HG03354 (cell line): ENCODE results near the gene FAM120B.

Experiments
- ATAC-seq: cut with Tn5 transposase; IDR thresholded peaks from one replicate; pipeline ENCODE4 v1.9.1; 2021; ENCODE audit warnings: mild to moderate bottlenecking; ENCODE audit not compliant: unreplicated experiment, poor library complexity, severe bottlenecking

The FAM120B gene

GRCh38 chr6:170450916-170451761 lies 144.6 kb downstream of the FAM120B start:
- ATAC-seq: no peak

DNA sequence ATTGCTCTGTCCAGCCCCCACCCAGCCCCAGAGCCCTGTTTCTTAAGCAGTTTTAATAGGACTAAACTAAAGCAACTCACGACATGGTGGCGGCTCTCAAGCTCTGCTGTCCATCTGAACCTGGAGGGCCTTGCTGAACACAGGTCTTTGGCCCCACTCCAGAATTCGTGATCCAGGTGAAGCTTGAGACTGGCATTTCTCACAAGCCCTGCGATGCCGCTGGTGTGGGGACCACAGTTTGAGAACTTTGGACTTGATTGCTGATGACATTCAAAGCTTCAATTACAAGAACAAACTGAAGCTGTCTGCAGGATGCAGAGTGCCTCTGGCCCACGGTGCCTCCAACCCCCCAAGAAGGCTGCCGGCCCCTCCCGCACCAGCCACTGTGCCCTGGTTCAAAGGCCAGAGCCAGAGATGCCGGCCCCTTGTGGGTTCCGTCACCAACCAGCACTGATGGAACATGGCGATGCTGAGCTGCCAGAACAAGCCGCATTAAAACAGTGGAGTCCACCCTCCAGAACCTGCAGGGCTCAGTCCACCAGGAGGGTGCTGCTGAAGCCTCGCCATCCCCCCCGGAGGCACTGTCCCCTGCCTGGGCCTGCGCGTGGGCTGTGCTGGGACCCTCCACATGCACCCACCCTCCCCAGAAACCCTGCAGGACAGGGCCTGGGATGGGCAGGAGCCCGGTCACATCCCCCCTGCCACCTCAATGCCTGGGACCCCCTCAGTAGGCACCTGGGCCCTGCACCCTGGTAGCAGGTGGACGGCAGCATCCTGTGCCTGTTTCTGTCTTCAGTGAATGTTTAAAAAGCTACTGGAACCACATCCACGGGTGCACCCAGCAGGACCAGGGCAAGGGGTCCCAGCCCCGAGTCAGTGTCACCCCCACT lies 145.4 kb downstream of the FAM120B start:
- ATAC-seq: no peak

DNA sequence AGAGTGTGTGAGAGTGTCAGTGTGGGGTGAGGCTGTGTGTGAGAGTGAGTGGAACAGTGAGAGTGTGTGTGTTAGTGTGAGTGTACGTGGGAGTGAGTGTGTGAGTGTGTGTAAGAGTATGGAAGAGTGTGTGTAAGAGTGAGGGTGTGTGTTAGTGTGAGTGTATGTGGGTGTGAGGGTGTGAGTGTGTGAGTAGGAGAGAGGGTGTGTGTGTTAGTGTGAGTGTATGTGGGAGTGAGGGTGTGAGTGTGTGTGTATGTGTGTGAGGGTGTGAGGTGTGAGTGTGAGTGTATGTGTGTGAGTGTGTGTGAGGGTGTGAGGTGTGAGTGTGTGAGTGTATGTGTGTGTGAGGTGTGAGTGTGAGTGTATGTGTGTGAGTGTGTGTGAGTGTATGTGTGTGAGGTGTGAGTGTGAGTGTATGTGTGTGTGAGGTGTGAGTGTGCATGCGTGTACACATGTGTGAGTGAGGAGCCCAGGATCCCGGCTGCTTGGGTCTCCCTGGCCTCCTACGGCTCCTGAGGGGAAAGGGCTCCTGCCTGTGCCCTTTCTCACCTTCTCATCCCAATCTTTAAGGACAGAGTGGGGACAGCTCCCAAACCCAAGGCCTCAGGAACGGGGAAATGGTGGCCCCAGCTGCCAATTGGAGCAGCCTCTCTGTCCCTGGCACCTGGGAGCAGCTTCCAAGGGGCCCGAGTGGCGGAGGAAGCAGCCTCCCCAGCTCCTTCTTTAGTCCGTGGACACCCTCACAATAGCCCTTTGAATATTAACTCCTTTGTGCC lies 146.4 kb downstream of the FAM120B start:
- ATAC-seq: no peak

DNA sequence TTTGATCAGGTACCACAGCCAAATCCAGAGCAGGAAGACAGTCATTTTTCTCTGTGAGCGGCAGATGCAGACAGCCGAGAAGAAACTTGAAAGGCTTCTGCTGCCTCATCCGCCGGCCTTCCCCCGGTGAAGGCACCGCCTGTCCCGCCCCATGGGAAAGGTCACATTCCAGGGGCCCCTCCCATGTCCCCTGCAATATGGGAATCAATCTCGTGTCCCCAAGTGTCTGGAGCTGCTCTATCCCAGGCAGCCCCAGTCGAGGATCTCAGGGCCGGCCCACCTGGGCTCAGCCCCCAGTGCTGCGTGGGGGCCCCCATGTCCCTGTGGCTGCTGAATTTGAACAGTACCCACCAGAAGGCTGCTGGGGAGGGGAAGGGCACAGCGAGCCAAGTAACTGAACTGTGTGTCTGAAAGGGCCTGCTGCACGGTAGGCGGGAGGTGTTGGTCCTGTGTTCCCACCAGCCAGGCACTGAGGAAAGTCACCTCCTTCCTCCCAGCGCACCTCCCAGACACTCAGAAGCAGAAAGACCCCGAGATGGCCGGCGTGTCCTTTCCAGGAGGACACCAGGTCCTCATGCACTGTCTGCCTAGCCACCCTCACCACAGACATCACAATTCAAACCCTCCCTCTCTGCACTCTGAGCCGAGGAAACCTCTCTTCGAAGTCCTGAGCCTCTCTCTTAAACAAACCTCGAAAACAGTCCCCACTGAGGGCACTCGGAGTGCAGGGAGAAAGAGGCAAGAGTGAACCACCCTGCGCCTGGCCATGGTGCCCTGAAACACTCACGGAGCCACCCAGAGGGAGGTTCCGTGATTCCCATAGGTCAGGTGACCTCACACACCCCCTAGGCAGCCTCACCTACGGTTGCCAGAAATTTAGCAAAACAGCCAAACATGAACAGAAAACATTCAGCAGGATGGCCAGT lies 147.3 kb downstream of the FAM120B start:
- ATAC-seq: no peak

DNA sequence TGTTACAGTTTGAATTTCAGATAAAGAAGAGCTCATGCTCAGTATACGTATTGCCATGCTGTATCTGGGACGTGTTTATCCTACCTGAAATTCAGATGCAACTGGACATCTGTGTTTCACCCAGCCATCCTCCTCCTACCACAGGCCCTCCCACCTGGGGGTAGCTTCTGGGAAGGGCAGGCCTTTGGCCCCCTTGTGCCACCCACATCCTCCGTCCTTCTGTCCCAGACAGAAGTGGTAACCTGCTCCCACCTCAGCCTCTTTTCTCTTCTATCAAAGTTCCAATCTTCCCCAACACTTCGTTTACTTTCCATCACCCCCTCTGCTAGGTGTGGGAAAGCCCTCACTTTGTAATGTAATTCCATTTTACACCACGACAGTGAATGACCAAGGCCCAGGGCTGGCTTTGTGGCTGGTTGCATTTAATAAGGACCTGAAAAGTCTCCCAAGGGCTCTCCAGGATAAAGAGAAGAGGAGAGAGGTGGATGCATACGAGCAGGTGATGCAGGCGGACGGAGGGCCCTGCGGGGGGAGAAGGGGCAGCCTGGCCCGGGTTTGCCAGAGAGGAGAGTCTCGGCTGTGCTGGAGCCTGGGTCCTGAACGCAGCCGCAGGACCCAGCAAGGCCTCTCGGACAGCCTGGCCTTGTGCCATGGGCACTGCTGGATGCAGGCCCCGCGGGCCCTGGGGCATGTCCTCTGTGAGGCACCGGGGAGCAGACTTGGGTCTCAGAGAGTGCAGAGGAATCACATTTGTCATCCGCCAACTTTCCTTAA lies 148.1 kb downstream of the FAM120B start:
- no peak for ATAC-seq

DNA sequence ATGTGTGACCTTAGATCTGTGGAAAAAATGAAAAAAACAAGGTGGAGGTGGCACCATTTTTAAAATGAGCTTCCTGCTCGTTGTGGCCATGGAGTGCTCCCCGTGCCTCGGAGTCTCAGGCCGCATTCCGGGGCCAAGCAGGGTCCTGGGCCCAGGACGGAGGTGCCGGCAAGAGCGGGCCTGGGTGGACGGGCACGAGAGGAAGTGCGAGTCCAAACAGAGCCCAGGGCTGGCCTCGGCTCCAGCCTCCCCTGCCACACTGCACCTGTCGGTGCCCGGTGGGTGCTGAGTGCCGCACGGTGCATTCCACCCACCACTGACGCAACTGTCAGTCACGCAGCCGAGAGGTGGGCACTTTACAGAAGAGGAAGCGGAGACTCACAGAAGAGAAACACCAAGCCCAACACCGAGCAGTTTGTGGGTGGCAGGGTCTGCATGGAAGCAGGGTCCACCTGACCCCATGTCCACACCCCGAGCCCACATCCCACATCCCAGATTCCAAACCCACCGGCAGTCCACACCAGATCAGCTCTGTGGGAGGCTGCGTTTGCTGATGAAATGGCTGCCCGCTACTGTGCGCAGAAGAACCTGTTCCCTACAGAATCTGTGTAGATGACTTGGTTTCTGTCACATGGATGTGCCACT lies 148.9 kb downstream of the FAM120B start:
- ATAC-seq: no peak

DNA sequence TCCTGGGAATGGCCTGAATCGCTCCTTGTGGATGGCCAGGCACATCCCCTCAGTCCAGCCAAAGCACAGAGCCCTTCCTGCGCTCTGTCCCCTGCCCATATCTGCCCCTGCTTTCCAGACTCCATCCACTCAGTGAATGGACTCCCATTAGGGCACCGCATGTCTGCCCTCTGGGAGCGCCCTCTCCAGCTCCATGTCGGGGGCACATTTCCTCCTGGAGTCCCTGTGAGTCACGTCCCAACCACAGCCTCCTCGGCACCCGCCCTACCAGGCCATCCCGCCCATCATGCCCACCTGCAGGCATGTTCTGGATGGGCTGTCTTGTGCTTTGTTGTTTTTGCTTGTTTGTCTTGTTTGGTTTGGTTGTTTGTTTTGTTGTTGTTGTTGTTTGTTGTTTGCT lies 149.8 kb downstream of the FAM120B start:
- ATAC-seq: no peak
